Caki2 (cell line): ENCODE results near the gene NR2F6. TPM values are rescaled to one million over a fixed set of nuclear protein-coding genes. Genes with fewer than 3 reads are reported as not detected.
A peak's percentile ranks its signal among the peaks of the same experiment; 100 is the strongest.
"Not testable (repeated sequence)": the region's sequence is repeated elsewhere in the genome, so short reads cannot be mapped to it uniquely, and the experiment has no call there.

Source experiments
- DNase-seq: peaks from one replicate; pipeline ENCODE4 v3.0.0-alpha.2; 2015; ENCODE audit warnings: low read depth
- in situ Hi-C: cut with HindIII; loops from 2 replicates; pipeline ENCODE4 v1.10.0; 2016; ENCODE audit warnings: low sequenced_read_pairs, low pct_unique_long_range_greater_than_20kb, mixed read lengths
- total RNA-seq: library from RNA; depleted of rRNA; stranded (reverse); fragments of >200 nt; shearing (Covaris generic); gene quantifications from 2 replicates; pipeline ENCODE4 v1.2.3, GENCODE V29; 2014; ENCODE audit warnings: low replicate concordance; rRNA removed

NR2F6 gene
- total RNA-seq: 121 and 145 TPM in 2 replicates

DNA sequence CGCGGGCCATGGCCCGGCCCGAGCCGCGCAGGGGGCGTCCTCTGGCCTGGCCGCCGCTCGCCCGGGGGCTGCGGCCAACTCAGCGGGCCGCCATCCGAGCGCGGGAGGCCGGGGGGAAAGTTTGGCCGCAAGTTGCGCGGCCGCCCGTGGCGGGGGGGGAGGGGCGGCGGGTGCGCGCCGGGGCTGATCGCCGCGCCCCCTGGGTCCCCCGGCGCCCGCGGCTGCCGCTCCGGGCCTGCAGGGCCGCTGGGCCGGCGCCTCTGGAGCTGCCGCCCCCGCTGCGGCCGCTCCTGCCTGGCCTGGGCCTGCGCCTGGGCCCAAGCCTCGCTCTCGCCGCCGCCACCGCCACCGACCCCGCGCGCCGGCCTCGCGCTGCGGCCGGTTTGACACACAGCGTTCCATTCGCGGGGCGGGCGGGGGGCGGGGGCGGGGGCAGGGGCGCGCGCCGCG is at the start of gene NR2F6:
Gene NR2F6 (minus strand): TSS at position 385 of the 450 bp plus-strand sequence. CDS start 699 bp downstream, outside the sequence.
- no peak for DNase-seq
- in situ Hi-C loops: no loop called here

DNA sequence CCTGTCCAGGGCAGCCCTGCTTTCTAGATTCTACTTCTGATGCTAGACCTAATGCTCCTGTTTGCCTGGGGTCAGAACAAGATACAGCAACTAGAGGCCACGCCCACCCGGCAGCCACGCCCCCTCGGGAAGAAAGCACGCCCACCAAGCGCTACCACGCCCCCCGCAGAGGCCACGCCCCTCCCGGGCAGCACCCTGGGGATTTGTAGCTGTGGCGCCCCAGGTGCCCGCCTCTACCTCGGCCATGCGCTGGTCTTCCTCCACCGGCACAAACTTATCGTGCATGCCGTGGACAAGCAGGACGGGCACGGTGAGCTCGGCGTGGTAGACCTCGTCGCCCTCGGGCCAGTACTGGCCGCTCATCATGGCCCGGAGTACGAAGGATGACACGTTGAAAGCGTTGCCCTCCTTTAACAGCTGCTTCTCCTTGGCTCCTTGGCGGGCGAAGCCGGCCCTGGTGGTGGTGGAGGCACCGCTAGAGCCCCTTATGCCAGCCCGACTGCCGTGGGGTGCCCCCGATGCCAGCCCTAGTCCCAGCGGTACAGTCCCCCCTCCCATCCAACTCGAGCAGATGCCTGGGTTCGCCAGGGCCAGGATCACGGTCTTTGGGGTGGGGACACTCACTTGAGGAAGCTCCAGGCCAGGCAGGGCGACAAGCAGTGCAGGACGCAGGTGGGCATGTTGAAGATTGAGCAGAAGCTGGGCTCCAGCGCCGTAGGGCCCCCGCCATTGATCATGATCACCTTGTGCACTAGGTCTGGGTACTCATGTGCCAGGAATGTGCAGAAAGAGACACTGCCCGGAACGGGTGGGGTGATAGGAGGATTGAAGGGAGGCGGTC is 48.6 kb upstream of the NR2F6 start:
- in situ Hi-C loops: no loop called here
- peak; percentile 54 for DNase-seq

DNA sequence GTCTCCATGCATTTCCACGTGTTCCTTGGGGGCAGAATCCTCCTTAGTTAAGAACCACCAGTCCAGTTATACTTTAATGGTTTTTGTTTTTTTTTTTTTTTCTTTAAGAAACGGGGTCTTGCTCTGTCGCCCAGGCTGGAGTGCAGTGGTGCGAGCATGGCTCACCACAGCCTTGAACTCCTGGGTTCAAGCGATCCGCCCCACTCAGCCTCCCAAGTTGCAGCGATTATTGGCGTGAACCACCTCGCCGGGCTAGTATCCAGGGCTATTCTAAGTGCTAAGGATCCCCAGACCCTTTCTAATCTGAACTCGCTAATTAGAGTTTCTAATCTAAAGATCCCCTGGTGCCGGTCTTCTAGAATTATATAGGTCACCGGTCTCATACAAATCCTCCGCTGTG is 47.9 kb upstream of the NR2F6 start:
- in situ Hi-C loops: no loop called here
- no peak for DNase-seq

DNA sequence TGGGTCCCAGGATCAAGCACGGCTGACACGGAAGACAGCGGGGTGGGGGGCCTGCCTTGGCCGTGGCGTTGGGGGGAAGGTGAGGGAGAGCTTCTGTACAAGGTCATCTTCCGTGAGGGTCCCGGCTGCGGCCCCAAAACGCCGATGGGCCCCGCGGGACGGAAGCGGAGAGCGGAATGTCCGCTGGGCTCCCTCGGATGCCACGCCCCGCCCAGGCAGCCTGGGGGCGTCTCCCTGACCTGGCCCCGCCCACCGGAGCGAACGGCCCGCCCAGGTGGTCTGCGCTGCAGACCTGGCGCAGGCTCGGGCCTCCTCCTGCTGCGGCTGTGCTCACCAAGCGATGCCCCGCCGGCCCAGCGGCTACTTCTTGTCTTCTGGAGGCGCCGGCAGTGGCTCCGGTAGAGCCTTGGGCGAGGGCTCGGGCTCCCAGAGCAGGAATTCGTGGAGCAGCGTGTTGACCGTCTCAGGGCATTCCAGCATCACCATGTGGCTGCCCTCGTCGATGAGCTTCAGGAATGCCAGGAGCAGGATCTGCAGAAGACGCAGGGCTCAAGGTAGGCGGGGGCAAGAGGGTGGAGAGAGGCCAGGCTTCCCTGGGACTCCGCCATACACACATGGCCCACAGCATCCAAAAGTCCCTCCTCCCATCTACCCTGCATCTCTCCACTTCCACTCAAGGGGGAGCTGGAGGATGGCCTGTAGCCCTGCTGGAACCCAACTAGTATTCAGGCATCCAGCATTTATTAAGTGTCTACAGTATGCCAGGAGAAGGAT is 46.8 kb upstream of the NR2F6 start:
- in situ Hi-C loops: no loop called here
- peak; percentile 79 for DNase-seq

DNA sequence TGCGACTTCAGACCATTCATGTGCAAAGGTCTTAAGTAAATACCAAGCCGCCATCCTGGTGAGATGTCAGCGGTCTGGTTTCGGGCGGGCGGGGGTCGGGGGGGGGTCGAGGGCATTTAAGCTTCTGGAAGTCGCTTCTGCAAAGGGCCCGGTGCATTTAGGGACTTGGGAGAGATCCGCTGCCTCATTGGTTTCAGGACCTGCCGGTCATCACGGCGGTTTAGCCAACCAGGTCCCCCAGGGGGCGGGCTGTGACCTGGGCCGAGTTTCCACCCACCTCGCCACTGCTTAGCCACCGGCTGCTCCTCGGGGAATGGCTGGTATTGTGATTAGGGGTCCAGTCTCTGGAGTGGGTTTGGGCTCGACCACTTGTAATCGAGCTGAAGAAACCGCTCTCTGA is 43.8 kb upstream of the NR2F6 start:
- in situ Hi-C loops: no loop called here

DNA sequence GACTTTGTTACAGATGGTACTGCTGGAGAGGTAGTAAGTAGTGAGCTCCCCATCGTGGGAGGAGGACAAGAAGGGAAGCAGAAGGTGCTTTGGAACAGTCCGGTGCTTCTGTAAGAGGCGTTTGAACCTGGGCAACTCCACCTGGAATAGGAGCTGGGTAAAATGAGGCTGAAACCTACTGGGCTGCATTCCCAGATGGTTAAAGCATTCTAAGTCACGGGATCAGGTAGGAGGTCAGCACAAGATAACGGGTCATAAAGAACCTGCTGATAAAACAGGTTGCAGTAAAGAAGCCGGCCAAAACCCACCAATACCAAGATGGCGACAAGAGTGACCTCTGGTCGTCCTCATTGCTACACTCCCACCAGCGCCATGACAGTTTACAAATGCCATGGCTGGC is 41.0 kb upstream of the NR2F6 start:
- no peak for DNase-seq
- in situ Hi-C loops: no loop called here

More for the DNA sequence above, 43.8 kb upstream of the NR2F6 start:
- no peak for DNase-seq

DNA sequence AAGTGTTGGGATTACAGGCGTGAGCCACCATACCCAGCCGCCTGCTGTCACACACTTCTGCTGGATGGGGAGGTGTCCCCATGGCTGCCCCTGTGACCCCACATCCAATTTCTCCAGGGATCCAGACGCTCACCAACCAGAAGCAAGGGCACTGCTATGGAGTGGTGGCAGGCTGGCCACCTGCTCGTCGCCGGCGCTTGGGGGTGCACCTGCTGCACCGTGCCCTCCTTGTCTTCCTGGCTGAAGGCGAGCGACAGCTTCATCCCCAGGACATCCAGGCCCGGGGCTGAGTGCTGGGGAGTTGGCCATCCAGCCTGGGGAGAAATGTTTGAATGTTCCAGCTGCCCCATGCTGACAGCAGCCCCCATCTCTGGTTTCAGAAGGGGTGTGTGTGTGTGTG is 40.5 kb upstream of the NR2F6 start:
- no peak for DNase-seq
- in situ Hi-C loops: no loop called here

DNA sequence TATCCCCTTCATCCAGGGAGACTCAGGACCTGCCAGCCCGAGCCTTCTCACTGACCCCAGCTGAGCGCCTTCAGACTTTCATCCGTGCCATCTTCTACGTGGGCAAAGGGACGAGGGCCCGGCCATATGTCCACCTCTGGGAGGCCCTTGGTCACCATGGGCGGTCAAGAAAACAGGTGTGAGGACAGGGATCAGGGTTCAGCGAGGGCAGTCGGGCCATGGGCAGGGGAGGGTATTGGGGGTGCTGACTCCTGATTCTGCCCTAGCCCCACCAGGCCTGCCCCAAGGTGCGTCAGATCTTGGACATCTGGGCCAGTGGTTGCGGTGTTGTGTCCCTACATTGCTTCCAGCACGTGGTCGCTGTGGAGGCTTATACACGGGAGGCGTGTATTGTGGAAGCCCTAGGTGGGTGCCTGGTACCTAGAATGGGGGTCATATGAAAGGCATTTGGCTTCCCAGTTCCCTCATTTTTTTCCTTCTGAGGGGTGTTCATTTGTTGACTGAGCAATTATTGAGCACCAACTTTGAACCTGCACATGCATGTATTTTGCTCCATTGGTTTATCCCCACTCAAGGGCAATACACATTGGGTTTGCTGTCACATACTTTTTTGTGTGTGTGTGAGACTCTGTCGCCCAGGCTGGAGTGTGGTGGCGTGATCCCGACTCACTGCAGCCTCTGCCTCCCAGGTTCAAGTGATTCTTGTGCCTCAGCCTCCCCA is 39.9 kb upstream of the NR2F6 start:
- in situ Hi-C loops: no loop called here
- no peak for DNase-seq

DNA sequence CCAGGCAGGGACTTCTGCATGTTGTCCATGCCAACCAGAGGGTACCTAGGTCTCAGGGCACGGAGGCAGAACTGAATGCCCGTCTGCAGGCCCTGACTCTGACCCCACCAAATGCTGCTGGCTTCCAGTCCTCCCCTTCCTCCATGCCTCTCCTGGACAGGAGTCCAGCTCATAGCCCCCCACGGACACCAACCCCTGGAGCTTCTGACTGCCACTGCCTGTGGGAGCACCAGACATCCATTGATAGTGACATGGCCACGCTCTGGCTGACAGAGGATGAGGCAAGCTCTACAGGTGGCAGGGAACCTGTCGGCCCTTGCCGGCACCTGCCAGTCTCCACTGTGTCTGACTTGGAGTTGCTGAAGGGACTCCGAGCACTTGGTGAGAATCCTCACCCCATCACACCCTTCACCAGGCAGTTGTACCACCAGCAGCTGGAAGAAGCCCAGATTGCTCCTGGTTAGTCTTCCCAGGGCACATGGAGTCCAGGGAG is 37.8 kb upstream of the NR2F6 start:
- in situ Hi-C loops: no loop called here
- DNase-seq: no peak

DNA sequence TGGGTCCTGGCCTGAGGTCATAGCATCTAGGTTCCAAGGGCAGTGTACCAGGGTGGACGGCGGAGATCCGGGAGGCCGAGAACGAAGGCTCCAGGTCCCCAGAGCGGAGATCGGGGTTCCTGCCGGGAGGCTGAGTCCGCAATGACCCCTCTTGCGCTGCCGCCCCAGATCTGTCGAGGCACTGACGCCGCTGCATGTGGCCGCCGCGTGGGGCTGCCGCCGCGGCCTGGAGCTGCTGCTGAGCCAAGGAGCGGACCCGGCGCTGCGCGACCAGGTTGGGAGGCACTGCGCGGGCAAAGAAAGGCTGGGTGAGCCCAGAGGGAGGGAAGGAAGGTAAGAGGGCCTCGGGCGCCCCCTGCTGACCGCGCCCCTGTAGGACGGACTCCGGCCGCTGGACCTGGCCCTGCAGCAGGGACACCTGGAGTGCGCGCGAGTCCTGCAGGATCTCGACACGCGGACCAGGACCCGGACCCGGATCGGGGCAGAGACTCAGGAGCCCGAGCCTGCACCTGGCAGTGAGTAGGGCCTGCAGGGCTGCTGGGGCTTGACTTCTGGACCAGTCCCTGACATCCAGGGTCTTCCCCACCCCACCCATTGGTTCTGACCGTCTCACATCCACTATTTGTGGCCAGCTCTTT is 36.9 kb upstream of the NR2F6 start:
- peak; percentile 84 for DNase-seq
- in situ Hi-C loops: no loop called here

DNA sequence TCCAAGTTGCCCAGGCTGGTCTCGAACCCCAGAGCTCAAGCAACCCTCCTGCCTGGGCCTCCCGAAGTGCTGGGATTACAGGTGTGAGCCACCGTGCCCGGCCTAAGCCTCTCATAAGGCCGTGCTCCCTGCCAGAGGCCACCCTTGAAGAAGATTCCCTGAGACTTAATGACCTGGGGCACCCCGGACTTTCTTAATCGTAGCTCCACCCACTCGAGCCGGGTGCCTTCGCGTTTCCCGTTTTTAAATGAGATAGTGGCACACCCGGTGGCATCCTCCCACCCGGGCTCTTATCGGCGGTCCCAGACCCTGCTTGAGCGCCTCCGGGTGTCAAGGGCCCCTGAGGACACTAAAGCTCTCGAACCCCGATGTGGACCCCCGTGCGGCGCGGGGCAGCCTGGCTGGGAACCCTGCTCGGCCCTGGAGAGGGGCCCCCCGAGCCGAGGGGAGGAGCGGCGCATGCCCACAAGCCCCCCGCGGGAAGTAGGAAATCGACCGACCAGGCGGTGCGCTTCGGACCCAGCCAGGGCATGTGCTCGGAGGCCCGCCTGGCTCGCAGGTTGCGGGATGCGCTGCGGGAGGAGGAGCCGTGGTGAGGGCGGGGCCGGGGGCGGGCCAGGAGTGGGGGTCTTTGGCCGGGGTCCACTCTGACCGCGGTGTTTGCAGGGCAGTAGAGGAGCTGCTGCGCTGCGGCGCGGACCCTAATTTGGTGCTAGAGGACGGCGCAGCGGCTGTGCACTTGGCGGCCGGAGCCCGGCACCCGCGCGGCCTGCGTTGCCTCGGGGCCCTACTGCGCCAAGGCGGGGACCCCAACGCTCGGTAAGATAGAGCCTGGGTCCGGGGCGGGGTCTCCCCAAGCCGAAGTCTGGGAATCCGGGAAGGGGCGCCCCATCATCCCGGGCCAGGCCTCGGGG is 35.9 kb upstream of the NR2F6 start, which contains the start of gene ANKLE1:
Gene ANKLE1 (plus strand): TSS at position 511 of the 914 bp plus-strand sequence. CDS start 20 bp downstream, at position 531.
- no peak for DNase-seq
- in situ Hi-C loops: no loop called here

DNA sequence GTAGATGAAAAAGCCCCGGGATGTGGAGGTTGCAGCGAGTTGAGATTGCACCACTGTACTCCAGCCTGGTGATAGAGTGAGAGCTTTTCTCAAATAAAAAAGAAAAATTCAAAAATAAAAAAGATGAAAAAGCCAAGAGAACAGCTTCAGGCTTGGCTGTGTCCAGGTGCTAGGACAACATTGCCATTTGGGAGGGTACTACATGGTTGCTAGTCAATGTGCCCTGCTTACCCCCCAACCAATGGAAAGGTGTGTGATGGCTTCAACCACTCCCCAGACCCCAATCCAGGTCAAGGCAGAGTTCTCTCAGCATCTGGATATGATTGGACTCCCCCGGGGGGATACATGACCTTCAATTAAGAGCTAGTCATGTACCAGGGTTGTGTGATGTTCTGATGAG is 33.7 kb upstream of the NR2F6 start:
- in situ Hi-C loops: no loop called here
- no peak for DNase-seq

DNA sequence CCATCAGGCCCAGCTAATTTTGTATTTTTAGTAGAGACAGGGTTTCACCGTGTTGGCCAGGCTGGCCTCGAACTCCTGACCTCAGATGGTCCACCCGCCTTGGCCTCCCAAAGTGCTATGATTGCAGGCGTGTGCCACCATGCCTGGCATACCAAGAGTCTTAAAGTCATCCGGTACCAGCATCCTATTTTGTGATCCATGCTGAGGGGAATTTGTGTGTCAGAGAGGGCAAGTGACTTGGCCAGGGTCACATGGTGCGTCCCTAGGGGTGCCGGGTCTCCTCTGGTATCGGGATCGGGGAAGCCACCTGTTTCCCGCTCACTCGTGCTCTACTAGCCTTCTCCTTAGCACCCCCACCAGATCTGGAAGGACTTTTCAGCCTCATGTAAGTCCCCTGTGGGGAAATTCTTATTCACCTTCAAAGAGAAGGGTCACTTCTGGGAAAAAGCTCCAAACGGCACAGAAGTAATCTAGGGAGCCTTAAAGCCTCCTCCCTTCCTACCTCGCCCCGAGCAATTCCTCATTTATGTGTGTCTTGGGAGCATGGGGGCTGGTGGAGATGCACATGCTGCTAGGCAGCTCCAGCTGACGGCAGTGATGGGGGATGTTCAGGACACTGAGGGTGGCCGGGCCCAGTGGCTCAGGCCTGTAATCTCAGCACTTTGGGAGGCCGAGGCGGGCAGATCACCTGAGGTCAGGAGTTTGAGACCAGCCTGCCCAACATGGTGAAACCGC is 29.9 kb upstream of the NR2F6 start:
- in situ Hi-C loops: no loop called here
- no peak for DNase-seq

DNA sequence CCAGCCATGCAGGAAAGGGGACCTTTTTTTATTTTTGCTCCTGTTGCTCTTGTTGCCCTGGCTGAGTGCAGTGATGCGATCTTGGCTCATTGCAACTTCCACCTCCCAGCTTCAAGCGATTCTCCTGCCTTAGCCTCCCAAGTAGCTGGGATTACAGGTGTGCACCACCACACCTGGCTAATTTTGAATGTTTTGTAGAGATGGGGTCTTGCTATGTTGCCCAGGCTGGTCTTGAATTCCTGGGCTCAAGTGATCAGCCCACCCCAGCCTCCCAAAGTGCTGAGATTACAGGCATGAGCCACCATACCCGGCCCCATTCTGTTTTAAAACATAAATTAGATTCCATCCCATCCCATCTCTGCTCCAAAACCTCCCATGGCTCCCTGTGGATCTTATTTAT is 29.2 kb upstream of the NR2F6 start:
- DNase-seq, in situ Hi-C loops: not testable (repeated sequence)

DNA sequence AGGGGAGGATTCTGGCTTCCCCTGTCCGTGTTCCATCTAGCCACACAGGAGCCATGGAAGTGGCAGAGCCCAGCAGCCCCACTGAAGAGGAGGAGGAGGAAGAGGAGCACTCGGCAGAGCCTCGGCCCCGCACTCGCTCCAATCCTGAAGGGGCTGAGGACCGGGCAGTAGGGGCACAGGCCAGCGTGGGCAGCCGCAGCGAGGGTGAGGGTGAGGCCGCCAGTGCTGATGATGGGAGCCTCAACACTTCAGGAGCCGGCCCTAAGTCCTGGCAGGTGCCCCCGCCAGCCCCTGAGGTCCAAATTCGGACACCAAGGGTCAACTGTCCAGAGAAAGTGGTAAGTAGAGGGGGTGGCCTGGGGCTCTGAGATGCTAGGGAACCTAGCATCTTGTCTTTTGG is 23.0 kb upstream of the NR2F6 start:
- DNase-seq: no peak
- in situ Hi-C loops: no loop called here

DNA sequence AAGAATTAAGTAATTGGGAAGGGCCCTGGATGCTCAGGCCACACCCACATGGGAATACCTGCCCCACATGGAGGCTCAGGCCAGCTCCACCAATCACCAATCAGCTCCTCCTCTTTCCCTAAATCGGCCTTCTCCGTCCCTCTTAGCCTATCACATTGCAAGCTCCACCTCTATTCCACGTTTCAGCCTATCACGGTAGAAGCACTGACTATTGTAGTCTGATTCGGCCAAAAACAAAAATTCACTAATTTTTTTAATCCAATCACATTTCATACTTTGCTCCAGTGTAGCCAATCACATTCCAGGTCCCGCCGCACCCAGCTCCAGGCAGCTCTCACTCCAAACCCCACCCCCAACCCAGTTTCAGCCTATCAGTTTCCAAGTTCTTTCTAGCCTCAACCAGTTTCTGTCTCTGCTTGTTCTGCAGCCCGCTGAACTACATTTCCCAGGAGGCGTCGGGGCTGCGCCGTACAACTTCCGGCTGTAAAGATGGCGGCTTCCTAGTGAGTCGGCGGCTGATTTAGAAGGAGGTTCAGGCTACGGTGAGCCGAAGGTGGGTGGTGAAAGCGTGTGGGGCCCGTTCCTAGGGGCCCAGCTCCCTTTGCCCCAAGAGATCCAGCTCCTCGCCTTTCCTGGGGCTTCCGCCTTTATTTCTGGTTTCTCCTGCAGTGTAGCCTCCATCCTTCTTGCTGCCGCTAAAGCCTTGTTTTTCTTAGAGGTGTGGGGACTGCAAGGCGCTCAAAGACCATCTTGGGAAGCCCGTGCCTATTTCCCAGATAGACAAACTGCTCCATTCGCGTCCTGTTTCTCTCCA is 21.5 kb upstream of the NR2F6 start, which contains the start of gene BABAM1:
Gene BABAM1 (plus strand): TSS at position 469 of the 814 bp plus-strand sequence. CDS start 1,364 bp downstream, outside the sequence.
- in situ Hi-C loops: no loop called here
- peak; percentile 100 for DNase-seq
